ENCODE results near the gene PRDM15. TPM values are rescaled to one million over a fixed set of nuclear protein-coding genes. Genes with fewer than 3 reads are reported as not detected.

Gene PRDM15
- total RNA-seq, 1 experiment from 2014 or later: 3.0 TPM

DNA sequence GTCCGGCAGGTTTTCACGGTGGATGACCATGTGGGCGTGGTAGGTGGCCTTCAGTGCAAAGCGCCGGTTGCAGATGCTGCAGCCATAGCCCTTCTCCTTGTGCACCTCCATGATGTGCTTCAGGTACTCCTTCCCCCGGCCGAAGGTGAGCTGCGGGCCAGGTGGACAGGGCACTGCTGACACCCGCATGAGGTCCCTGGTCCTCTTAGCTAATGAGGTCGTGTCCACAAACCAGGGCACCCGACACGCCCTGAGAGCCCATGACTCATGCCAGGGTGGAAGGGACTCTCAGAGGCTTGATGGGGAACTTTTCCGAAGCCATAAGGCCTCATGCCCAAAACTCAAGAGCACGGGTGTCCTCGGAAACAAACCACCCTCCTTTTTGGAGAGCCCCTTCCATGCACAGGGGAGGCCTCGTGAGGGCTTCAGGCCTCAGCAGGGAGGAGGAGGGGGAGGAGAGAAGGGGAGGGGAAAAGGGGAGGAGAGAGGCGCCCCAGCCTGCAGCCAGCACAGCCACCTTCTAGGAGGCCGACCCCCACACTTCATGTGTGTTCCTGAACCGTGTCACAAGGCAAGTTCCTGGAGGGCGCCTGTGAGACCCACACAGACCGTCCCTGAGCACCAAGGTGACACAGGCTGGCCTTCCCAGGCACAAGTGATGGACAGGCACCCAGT lies 57.9 kb downstream of the PRDM15 start:
- Histone ChIP-seq H3K4me3 (ENCODE audit: low read length) (no peak overlapping the region), H3K79me2 (ENCODE audit: low read length) (no peaks in the 10 kb centered on the region), H3K9me3 (ENCODE audit: low read length) (no peaks in the 10 kb centered on the region), H3K27me3 (ENCODE audit: low read length) (no peaks in the 10 kb centered on the region), H3K27ac (ENCODE audit: low read length) (no peak overlapping the region), H3K9me2 (replicated peaks; ENCODE audit: insufficient read depth, low read length) (no peaks in the 10 kb centered on the region), H3K4me1 (ENCODE audit: low read length) (peaks cover 6% of the 10 kb centered on the region), H4K20me1 (ENCODE audit: insufficient read depth, low read depth, low read length) (no peaks in the 10 kb centered on the region), H3K9ac (ENCODE audit: low read length) (no peak overlapping the region), H2AFZ (ENCODE audit: low read length) (no peak overlapping the region), H3K36me3 (ENCODE audit: insufficient read depth, low read length) (no peaks in the 10 kb centered on the region), H3K4me2 (ENCODE audit: low read depth, low read length, poor library complexity, severe bottlenecking) (no peak overlapping the region)
- no peak for DNase-seq

DNA sequence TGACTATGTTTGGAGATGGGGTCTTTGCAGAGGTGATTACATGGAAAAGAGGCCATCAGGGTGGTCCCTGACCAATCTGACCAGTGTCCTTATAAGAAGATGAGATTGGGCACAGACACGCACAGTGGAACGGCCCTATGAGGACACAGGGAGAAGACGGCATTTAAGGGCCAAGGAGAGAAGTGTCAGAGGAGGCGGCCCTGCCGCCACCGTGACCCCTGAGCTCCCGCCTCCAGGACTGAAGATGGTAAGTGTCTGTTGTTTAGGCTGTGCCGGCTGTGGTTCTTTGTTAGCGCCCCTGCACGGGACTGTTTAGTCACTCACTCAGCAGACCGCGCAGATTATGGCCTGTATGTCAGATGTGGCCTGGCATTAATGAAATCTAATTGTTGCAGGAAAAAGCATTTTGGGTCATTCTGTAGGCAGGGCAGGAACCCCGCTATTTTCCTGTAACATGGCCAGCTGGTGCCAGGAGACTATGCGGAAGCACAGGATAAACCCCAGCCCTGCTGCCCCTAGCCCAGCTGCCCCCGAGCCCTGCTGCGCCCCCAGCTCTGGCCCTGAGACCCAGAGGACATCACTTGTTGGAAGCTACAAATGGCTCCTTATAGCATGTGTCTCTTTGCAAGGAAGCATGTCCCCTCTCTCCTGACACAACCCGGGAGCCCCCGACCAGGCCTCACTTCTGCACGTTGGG lies 58.6 kb downstream of the PRDM15 start:
- H3K4me2 ChIP-seq (ENCODE audit: low read depth, low read length, poor library complexity, severe bottlenecking): no peak overlapping the region
- no peak overlapping the region for H3K4me3 ChIP-seq (ENCODE audit: low read length)
- DNase-seq: no peak
- no peak overlapping the region for H3K9ac ChIP-seq (ENCODE audit: low read length)
- H3K79me2 ChIP-seq (ENCODE audit: low read length): no peaks in the 10 kb centered on the region
- H3K36me3 ChIP-seq (ENCODE audit: insufficient read depth, low read length): no peaks in the 10 kb centered on the region
- no peak overlapping the region for H2AFZ ChIP-seq (ENCODE audit: low read length)
- no peaks in the 10 kb centered on the region for H4K20me1 ChIP-seq (ENCODE audit: insufficient read depth, low read depth, low read length)
- H3K27ac ChIP-seq (ENCODE audit: low read length): no peak overlapping the region
- no peaks in the 10 kb centered on the region for H3K9me2 ChIP-seq (replicated peaks; ENCODE audit: insufficient read depth, low read length)
- peaks cover 6% of the 10 kb centered on the region for H3K4me1 ChIP-seq (ENCODE audit: low read length)
- no peaks in the 10 kb centered on the region for H3K27me3 ChIP-seq (ENCODE audit: low read length)
- no peaks in the 10 kb centered on the region for H3K9me3 ChIP-seq (ENCODE audit: low read length)

DNA sequence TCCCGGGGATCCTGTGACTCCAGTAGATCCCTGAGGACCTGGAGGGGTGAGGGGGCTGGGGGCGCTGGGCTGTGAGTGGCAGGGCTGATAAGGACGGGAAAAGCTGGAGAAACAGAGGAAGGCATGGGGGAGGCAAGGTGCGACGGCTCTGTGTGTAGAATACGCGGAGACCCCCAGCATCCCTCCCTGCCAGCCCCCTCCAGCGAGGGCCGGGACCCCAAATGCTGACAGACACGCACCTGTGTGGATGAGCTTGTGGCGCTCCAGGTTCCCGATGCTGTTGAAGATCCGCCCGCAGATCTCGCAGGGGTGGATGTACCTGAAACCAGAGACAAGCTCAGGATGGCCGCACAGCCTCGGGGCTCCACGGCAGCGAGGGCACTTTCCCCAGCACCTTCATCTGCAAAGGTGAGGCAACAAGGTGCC lies 59.3 kb downstream of the PRDM15 start:
- H3K4me1 ChIP-seq (ENCODE audit: low read length): peaks cover 6% of the 10 kb centered on the region
- H3K9me3 ChIP-seq (ENCODE audit: low read length): no peaks in the 10 kb centered on the region
- H3K27ac ChIP-seq (ENCODE audit: low read length): no peak overlapping the region
- no peak overlapping the region for H3K9ac ChIP-seq (ENCODE audit: low read length)
- no peak overlapping the region for H2AFZ ChIP-seq (ENCODE audit: low read length)
- H4K20me1 ChIP-seq (ENCODE audit: insufficient read depth, low read depth, low read length): no peaks in the 10 kb centered on the region
- H3K4me2 ChIP-seq (ENCODE audit: low read depth, low read length, poor library complexity, severe bottlenecking): no peak overlapping the region
- DNase-seq: no peak
- H3K9me2 ChIP-seq (replicated peaks; ENCODE audit: insufficient read depth, low read length): no peaks in the 10 kb centered on the region
- H3K79me2 ChIP-seq (ENCODE audit: low read length): no peaks in the 10 kb centered on the region
- no peaks in the 10 kb centered on the region for H3K36me3 ChIP-seq (ENCODE audit: insufficient read depth, low read length)
- no peaks in the 10 kb centered on the region for H3K27me3 ChIP-seq (ENCODE audit: low read length)
- no peak overlapping the region for H3K4me3 ChIP-seq (ENCODE audit: low read length)

DNA sequence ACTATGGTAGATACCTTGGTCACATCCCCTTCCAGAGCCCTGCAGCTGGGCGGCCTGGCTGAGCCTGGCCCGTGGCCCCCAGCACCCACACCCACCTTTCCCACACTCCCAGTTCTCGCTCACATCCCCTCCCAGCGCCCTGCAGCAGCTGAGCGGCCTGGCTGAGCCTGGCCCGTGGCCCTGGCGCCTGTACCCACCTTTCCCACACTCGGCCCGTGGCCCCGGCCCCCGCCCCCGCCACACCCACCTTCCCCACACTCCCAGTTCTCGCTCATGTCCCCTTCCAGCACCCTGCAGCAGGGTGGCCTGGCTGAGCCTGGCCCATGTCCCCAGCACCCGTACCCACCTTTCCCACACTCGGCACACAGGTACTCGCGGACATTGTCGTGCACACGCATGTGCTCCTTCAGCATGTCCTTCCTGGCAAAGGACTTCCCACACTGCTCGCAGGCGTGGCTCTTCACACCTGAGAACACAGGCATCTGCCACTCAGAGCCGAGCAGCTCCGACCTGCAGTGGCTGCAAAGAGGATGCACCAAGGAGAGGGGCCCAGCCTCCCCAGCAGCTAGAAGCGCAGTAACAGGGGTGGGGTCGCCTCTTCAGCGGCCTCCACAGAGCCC lies 59.8 kb downstream of the PRDM15 start:
- no peaks in the 10 kb centered on the region for H3K9me3 ChIP-seq (ENCODE audit: low read length)
- no peak overlapping the region for H3K27ac ChIP-seq (ENCODE audit: low read length)
- no peaks in the 10 kb centered on the region for H3K79me2 ChIP-seq (ENCODE audit: low read length)
- no peak for DNase-seq
- no peaks in the 10 kb centered on the region for H3K36me3 ChIP-seq (ENCODE audit: insufficient read depth, low read length)
- H4K20me1 ChIP-seq (ENCODE audit: insufficient read depth, low read depth, low read length): no peaks in the 10 kb centered on the region
- no peaks in the 10 kb centered on the region for H3K27me3 ChIP-seq (ENCODE audit: low read length)
- H3K4me3 ChIP-seq (ENCODE audit: low read length): no peak overlapping the region
- H3K4me2 ChIP-seq (ENCODE audit: low read depth, low read length, poor library complexity, severe bottlenecking): no peak overlapping the region
- peaks cover 6% of the 10 kb centered on the region for H3K4me1 ChIP-seq (ENCODE audit: low read length)
- H2AFZ ChIP-seq (ENCODE audit: low read length): no peak overlapping the region
- no peak overlapping the region for H3K9ac ChIP-seq (ENCODE audit: low read length)
- H3K9me2 ChIP-seq (replicated peaks; ENCODE audit: insufficient read depth, low read length): no peaks in the 10 kb centered on the region

DNA sequence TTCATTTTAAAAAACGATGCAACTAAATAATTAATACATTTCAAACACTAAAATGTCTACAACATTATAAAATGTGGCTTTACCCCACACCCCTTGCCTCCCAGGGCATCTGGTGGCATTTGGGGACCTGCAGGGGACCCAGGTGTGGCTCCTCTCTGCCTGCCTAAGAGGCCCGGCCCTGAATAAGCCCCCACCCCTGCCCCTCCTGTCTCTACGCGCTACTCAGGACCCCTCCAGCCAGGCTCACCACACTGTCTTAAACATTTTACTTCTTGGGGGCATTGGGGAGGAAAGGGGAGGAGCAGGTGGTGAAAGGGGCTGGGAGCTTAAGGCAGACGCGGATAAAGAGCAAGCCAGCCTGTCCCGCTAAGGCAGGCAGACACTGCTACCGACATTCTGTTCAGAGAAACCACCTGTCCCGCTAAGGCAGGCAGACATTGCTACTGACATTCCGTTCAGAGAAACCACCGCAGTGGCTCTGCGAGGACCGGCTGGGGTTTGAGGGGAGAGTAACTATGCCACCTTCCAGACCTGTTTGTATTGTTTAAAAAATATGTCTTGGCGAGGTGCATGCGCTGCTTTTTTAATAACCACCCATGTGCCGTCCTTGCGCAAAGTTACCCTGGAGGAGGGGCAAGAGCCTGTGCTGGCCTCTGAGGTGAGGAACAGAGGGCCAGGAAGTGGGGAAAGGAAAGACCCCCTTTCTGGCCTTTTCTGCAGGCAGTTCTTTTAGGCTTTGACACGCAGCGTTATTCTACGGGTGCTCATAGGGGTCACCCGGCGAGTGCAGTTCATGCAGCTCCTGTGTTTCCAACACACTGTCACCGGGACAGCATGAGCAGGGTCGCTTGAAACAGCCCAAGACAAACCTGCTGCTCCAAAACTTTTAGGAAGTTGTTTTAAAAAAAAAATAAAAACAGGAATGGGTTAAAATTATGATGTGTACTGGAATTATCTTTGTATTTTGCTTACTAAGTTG lies 61.0 kb downstream of the PRDM15 start:
- Histone ChIP-seq H3K27ac (ENCODE audit: low read length) (no peak overlapping the region), H3K9me2 (replicated peaks; ENCODE audit: insufficient read depth, low read length) (no peaks in the 10 kb centered on the region), H4K20me1 (ENCODE audit: insufficient read depth, low read depth, low read length) (no peaks in the 10 kb centered on the region), H3K79me2 (ENCODE audit: low read length) (no peaks in the 10 kb centered on the region), H3K27me3 (ENCODE audit: low read length) (no peaks in the 10 kb centered on the region), H2AFZ (ENCODE audit: low read length) (no peak overlapping the region), H3K4me2 (ENCODE audit: low read depth, low read length, poor library complexity, severe bottlenecking) (no peak overlapping the region), H3K4me1 (ENCODE audit: low read length) (peaks cover 6% of the 10 kb centered on the region), H3K36me3 (ENCODE audit: insufficient read depth, low read length) (no peaks in the 10 kb centered on the region), H3K9me3 (ENCODE audit: low read length) (no peaks in the 10 kb centered on the region), H3K9ac (ENCODE audit: low read length) (no peak overlapping the region), H3K4me3 (ENCODE audit: low read length) (no peak overlapping the region)
- no peak for DNase-seq

DNA sequence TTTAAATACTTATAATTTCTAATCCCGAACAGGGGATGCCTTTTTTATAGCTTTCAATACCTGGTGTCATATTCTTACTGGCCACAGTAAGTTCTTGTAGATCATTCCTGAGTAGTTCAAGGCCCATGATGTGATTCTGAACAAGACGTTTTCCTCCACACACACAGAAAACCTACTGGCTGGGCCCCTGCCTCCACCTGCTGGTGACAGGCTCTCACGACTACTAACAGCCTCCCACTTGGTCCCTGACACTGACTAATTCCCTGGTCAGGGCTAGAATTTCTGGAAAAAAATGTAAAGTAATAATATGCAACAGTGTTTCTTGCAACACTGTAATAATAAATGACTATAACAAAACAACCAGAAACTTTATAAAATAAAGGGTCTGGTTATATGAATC lies 61.9 kb downstream of the PRDM15 start:
- H2AFZ ChIP-seq (ENCODE audit: low read length): no peak overlapping the region
- H3K4me2 ChIP-seq (ENCODE audit: low read depth, low read length, poor library complexity, severe bottlenecking): no peak overlapping the region
- no peaks in the 10 kb centered on the region for H3K79me2 ChIP-seq (ENCODE audit: low read length)
- no peaks in the 10 kb centered on the region for H3K9me3 ChIP-seq (ENCODE audit: low read length)
- H4K20me1 ChIP-seq (ENCODE audit: insufficient read depth, low read depth, low read length): no peaks in the 10 kb centered on the region
- no peaks in the 10 kb centered on the region for H3K36me3 ChIP-seq (ENCODE audit: insufficient read depth, low read length)
- H3K27ac ChIP-seq (ENCODE audit: low read length): no peak overlapping the region
- H3K4me3 ChIP-seq (ENCODE audit: low read length): no peak overlapping the region
- peaks cover 6% of the 10 kb centered on the region for H3K4me1 ChIP-seq (ENCODE audit: low read length)
- peak; percentile 79 for DNase-seq
- no peak overlapping the region for H3K9ac ChIP-seq (ENCODE audit: low read length)
- no peaks in the 10 kb centered on the region for H3K27me3 ChIP-seq (ENCODE audit: low read length)
- no peaks in the 10 kb centered on the region for H3K9me2 ChIP-seq (replicated peaks; ENCODE audit: insufficient read depth, low read length)

DNA sequence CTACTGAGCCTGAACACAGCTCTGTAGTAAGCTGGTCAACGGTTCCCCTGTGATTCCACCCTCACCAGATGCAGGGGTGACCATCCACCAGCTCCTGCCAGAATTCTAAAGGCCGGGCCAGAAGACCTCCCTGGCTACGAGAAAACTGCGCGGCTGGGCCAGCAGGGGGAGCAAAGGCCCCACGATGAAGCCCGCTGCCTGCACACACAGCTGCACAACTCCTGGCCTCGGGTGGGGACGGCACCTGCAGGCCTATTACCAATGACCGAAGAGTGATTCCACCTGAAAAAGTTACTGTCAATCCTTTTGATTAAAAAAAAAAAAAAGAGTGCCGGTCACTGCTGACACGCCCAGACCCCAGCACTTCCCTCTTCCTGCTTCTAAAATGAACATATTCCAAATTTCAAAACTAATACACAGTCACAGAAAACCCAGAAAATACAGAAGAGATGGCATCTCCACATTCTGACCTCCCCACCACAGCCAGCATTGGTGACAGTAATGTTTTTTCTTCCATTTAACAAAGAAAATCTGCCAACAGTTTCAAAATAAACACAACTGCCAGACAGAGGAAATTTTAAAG lies 62.5 kb downstream of the PRDM15 start:
- H3K4me2 ChIP-seq (ENCODE audit: low read depth, low read length, poor library complexity, severe bottlenecking): no peak overlapping the region
- no peak overlapping the region for H2AFZ ChIP-seq (ENCODE audit: low read length)
- H3K9me3 ChIP-seq (ENCODE audit: low read length): no peaks in the 10 kb centered on the region
- peak; percentile 88 for DNase-seq
- no peak overlapping the region for H3K27ac ChIP-seq (ENCODE audit: low read length)
- no peaks in the 10 kb centered on the region for H3K9me2 ChIP-seq (replicated peaks; ENCODE audit: insufficient read depth, low read length)
- H3K36me3 ChIP-seq (ENCODE audit: insufficient read depth, low read length): no peaks in the 10 kb centered on the region
- no peaks in the 10 kb centered on the region for H3K79me2 ChIP-seq (ENCODE audit: low read length)
- H3K9ac ChIP-seq (ENCODE audit: low read length): no peak overlapping the region
- no peaks in the 10 kb centered on the region for H4K20me1 ChIP-seq (ENCODE audit: insufficient read depth, low read depth, low read length)
- H3K4me1 ChIP-seq (ENCODE audit: low read length): peaks cover 6% of the 10 kb centered on the region
- no peak overlapping the region for H3K4me3 ChIP-seq (ENCODE audit: low read length)
- H3K27me3 ChIP-seq (ENCODE audit: low read length): no peaks in the 10 kb centered on the region
